ENCODE results near the gene PKD1L1.
A peak's percentile ranks its signal among the peaks of the same experiment; 100 is the strongest.

Gene PKD1L1

GRCh38 chr7:47893721-47894365, 54.4 kb downstream of the PKD1L1 start:
- Histone ChIP-seq H3K9me3 (ENCODE audit: severe bottlenecking) (no peaks in the 10 kb centered on the region), H3K27me3 (ENCODE audit: insufficient read depth, poor library complexity, severe bottlenecking) (no peaks in the 10 kb centered on the region), H3K27ac (ENCODE audit: poor library complexity, severe bottlenecking) (no peak overlapping the region), H3K36me3 (ENCODE audit: low read depth) (no peaks in the 10 kb centered on the region), H3K4me3 (ENCODE audit: severe bottlenecking) (no peak overlapping the region), H3K4me1 (ENCODE audit: insufficient read depth, poor library complexity, severe bottlenecking) (no peaks in the 10 kb centered on the region)
- TF ChIP-seq CTCF (IDR thresholded peaks at IDR 0.05; ENCODE audit: poor library complexity, severe bottlenecking): no peak
- ATAC-seq (ENCODE audit: low read depth): peak; percentile 14; the same call in 1 of the 3 replicates
- no peak for DNase-seq (ENCODE audit: low spot score)

DNA sequence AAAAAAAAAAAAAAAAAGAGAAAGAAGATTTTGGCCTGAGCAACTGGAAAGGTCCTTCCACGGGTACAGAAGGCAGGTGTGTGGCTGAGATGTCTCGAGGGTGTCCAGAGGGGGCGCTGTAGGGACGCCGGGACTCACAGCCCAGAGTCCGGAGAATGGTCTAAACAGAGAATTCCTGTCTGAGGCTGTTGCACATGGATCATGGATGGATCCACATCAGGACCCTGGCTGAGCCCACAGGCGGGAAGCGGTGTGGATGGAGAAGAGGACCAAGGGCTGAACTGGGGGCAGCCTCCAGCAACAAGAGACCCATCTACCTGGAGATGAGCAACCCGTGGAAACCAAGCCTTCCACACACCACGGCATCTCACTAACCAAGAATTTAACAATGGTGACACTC, 55.0 kb downstream of the PKD1L1 start:
- Histone ChIP-seq H3K9me3 (ENCODE audit: severe bottlenecking) (no peaks in the 10 kb centered on the region), H3K4me1 (ENCODE audit: insufficient read depth, poor library complexity, severe bottlenecking) (no peaks in the 10 kb centered on the region), H3K27ac (ENCODE audit: poor library complexity, severe bottlenecking) (no peak overlapping the region), H3K36me3 (ENCODE audit: low read depth) (no peaks in the 10 kb centered on the region), H3K4me3 (ENCODE audit: severe bottlenecking) (no peak overlapping the region), H3K27me3 (ENCODE audit: insufficient read depth, poor library complexity, severe bottlenecking) (no peaks in the 10 kb centered on the region)
- DNase-seq (ENCODE audit: low spot score): no peak
- no peak for ATAC-seq (ENCODE audit: low read depth)
- peak; percentile 11 for TF ChIP-seq CTCF (IDR thresholded peaks at IDR 0.05; ENCODE audit: poor library complexity, severe bottlenecking)

DNA sequence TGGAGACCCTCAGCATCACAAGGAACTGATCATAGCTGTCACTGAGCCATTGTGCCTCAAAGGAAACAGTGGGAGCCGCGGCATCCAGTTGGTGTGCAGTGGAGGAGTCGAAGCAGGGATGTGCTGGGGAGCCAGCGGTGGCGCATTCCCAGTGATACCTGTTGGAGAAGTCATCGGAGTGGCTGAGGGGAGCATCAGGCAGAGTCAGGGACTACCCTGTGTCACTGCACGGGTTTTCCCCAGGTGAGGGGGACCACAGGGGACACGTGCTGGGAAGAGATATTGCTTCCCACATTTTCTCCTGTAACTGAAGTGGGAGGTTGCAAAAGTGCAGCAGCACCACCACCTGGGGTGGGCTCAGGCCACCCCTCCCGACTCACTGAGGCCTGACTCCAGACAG, 57.7 kb downstream of the PKD1L1 start:
- no peaks in the 10 kb centered on the region for H3K9me3 ChIP-seq (ENCODE audit: severe bottlenecking)
- ATAC-seq (ENCODE audit: low read depth): no peak

DNA sequence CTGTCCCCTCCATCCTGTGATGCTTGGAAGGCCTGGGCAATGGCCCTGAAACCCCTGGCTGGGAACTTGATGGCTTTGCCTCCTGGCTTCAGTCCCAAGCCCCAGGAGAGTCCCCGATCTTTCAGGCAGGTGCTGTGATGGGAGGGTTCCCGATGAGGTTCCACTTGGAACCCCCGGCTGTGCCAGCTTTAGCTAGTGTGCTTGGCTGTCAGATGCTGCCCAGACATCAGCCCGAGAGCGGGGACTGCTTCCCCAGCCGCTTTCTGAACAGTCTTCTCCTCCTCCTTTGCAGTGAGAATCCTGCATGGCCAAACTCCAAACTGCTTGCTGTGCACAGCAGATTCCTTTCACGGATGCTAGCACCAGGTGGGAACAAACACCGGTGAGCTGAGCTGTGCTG, 58.1 kb downstream of the PKD1L1 start:
- DNase-seq (ENCODE audit: low spot score) (no peak), ATAC-seq (ENCODE audit: low read depth) (no peak)
- no peak overlapping the region for H3K27ac ChIP-seq (ENCODE audit: poor library complexity, severe bottlenecking)
- no peak overlapping the region for H3K4me3 ChIP-seq (ENCODE audit: severe bottlenecking)
- H3K27me3 ChIP-seq (ENCODE audit: insufficient read depth, poor library complexity, severe bottlenecking): no peaks in the 10 kb centered on the region
- H3K9me3 ChIP-seq (ENCODE audit: severe bottlenecking): no peaks in the 10 kb centered on the region
- TF ChIP-seq CTCF (IDR thresholded peaks at IDR 0.05; ENCODE audit: poor library complexity, severe bottlenecking): no peak
- no peaks in the 10 kb centered on the region for H3K4me1 ChIP-seq (ENCODE audit: insufficient read depth, poor library complexity, severe bottlenecking)
- H3K36me3 ChIP-seq (ENCODE audit: low read depth): no peaks in the 10 kb centered on the region

More for the DNA sequence above, 57.7 kb downstream of the PKD1L1 start:
- TF ChIP-seq CTCF (IDR thresholded peaks at IDR 0.05; ENCODE audit: poor library complexity, severe bottlenecking): no peak
- Histone ChIP-seq H3K36me3 (ENCODE audit: low read depth) (no peaks in the 10 kb centered on the region), H3K27ac (ENCODE audit: poor library complexity, severe bottlenecking) (no peak overlapping the region), H3K4me3 (ENCODE audit: severe bottlenecking) (no peak overlapping the region), H3K4me1 (ENCODE audit: insufficient read depth, poor library complexity, severe bottlenecking) (no peaks in the 10 kb centered on the region), H3K27me3 (ENCODE audit: insufficient read depth, poor library complexity, severe bottlenecking) (no peaks in the 10 kb centered on the region)
- DNase-seq (ENCODE audit: low spot score): no peak

DNA sequence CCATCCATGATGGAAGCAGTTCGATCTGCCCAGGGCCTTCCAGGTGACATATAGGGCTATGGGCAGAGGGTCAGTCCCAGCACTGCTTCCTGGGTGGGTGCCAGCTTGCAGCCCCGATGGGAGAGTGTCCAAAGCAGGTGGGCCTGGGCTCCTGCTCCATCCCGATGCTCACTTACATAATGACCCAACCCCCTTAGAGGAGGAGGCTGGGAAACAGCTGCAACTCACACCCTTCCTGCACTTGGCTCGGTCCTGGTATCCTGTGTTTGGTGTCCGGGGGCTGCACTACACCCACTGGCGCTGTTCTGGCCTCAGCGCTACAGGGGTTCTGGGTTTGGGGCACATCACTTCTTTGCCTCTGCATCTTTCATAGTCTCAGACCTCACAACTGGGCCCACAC, 58.5 kb downstream of the PKD1L1 start:
- no peak for ATAC-seq (ENCODE audit: low read depth)
- H3K36me3 ChIP-seq (ENCODE audit: low read depth): no peaks in the 10 kb centered on the region
- no peaks in the 10 kb centered on the region for H3K4me1 ChIP-seq (ENCODE audit: insufficient read depth, poor library complexity, severe bottlenecking)
- no peaks in the 10 kb centered on the region for H3K27me3 ChIP-seq (ENCODE audit: insufficient read depth, poor library complexity, severe bottlenecking)
- H3K4me3 ChIP-seq (ENCODE audit: severe bottlenecking): no peak overlapping the region
- no peak overlapping the region for H3K27ac ChIP-seq (ENCODE audit: poor library complexity, severe bottlenecking)
- no peaks in the 10 kb centered on the region for H3K9me3 ChIP-seq (ENCODE audit: severe bottlenecking)
- TF ChIP-seq CTCF (IDR thresholded peaks at IDR 0.05; ENCODE audit: poor library complexity, severe bottlenecking): no peak
- DNase-seq (ENCODE audit: low spot score): no peak
